ENCODE measurements around the gene ACOT7. TPM values are rescaled to one million over a fixed set of nuclear protein-coding genes. Genes with fewer than 3 reads are reported as not detected.

The ACOT7 gene
- total and polyA plus RNA-seq, 12 donors, result 4.0 to 40.4 (median 8.6) TPM

DNA sequence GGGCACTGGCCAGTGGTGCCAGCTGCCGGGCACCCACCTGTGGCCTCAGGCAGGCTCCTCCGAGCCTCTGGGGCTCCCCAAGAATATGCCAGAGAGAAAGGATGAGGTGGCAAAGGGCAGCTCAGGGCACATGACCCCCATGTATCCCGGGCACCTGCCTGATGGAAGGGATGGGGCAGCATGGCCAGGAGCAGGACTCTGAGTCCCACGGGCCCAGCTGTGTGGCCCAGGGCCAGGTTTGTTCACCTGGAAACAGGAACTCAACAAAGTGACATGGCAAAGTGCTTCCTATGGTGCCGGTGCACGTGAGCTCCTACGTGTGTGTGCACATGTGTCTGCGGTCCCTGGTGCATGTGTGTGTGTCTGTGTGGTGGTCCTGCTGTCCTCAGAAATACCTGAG lies 123.2 kb downstream of the ACOT7 start:
- Histone ChIP-seq H3K4me3 (no peak overlapping the region), H3K36me3 (no peaks in the 10 kb centered on the region), H3K9me3 (no peaks in the 10 kb centered on the region), H3K4me1 (peaks cover 0 to 24% (median 0%) of the 10 kb centered on the region in 9 donors), H3K27me3 (no peaks in the 10 kb centered on the region), H3K27ac (no peak overlapping the region)
- TF ChIP-seq, protein P1, sequence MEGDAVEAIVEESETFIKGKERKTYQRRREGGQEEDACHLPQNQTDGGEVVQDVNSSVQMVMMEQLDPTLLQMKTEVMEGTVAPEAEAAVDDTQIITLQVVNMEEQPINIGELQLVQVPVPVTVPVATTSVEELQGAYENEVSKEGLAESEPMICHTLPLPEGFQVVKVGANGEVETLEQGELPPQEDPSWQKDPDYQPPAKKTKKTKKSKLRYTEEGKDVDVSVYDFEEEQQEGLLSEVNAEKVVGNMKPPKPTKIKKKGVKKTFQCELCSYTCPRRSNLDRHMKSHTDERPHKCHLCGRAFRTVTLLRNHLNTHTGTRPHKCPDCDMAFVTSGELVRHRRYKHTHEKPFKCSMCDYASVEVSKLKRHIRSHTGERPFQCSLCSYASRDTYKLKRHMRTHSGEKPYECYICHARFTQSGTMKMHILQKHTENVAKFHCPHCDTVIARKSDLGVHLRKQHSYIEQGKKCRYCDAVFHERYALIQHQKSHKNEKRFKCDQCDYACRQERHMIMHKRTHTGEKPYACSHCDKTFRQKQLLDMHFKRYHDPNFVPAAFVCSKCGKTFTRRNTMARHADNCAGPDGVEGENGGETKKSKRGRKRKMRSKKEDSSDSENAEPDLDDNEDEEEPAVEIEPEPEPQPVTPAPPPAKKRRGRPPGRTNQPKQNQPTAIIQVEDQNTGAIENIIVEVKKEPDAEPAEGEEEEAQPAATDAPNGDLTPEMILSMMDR (IDR thresholded peaks at IDR 0.05), result no peak
- ATAC-seq (no peak), DNase-seq (no peak)
- intact Hi-C loops (cut with DNase I), result no loop called here
- WGBS, 2 donors, result 85 to 86% methylated on average over 8 of the region's 8 CpGs

DNA sequence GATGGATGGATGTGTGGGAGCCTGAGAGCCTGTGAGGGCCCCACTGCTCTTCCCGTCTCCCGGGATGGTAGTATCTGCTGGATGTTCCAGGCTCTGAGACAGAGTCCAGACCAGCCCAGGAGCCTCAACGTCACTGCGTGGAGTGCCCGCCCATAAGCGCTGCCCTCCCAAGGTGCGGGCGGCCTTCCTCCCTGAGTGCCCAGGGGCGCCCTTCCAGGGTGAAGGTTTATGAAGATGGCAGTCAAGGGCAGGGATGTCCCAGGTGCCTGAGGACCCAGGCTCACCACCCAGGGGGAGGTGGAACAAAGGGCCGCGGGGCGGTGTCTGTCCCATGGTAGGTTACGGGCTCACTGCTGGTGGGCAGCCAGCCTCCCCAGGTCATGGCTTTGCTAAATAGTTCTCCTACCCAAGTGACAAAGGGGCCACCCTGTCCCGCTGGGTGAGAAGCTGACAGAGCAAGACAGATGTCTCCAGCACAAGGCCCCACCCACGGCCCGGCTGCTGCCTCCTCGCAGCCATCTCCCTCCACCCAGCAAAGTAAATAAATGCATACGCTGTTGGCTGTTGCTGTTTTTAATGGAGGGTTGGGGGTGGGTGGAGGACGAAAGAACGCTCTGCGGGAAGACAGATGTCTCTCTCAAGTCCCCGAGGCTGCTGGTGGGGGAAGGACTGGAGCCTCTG lies 123.7 kb downstream of the ACOT7 start:
- Histone ChIP-seq H3K27ac (no peak overlapping the region), H3K4me3 (no peak overlapping the region), H3K9me3 (no peaks in the 10 kb centered on the region), H3K4me1 (peaks cover 0 to 24% (median 0%) of the 10 kb centered on the region in 9 donors), H3K27me3 (no peaks in the 10 kb centered on the region), H3K36me3 (no peaks in the 10 kb centered on the region)
- WGBS, 2 donors, result 82% methylated on average over 22 of the region's 22 CpGs
- TF ChIP-seq, protein P1 (IDR thresholded peaks at IDR 0.05), result no peak
- ATAC-seq (no peak), DNase-seq (no peak)
- intact Hi-C loops (cut with DNase I), result no loop called here

DNA sequence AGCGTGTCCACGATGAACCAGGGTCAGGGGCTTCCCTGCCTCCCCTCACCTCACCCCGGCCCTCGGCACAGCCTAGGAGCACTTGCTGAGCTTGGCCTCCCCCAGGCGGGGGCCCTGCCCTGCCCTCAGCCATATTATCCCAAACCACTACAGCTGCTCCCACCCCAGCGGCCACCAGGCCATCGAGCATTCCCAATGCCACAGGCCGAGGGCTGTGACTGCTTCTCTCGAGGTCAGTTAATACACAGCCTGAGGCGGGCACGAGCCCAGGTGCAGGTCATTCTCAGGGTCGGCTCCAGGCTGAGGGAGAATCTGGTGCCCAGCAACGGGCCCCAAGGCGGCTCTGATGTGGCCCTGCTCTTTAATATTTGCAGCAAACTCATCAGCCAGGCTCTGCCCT lies 124.3 kb downstream of the ACOT7 start:
- TF ChIP-seq, protein P1 (IDR thresholded peaks at IDR 0.05), result no peak
- no peaks in the 10 kb centered on the region for H3K27me3 ChIP-seq
- no peak overlapping the region for H3K4me3 ChIP-seq
- intact Hi-C loops (cut with DNase I), result no loop called here
- H3K9me3 ChIP-seq, result no peaks in the 10 kb centered on the region
- H3K36me3 ChIP-seq, result no peaks in the 10 kb centered on the region
- 91 to 95% methylated on average over 14 of the region's 14 CpGs for WGBS, 2 donors
- no peak overlapping the region for H3K27ac ChIP-seq
- DNase-seq (no peak), ATAC-seq (no peak)
- peaks cover 0 to 24% (median 0%) of the 10 kb centered on the region in 9 donors for H3K4me1 ChIP-seq

DNA sequence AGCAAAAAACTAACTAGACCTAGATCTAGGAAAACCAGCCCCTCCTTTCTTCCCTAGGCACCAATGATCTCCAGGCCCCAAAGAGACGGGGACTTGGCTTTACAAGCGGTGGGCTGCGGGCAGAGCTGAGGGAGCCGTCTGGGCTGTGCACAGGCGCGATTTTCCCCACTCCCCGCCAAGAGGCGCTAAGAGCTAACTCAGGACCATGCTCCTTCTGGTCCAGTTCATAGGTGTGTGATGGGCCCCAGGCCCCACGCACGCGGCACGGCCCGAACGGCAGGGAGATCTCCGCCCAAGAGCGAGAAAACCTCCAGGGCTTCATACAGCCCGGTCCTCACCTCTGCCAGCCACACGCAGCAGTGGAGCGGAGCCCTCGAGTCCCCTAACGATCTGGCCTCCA lies 125.2 kb downstream of the ACOT7 start:
- Histone ChIP-seq H3K36me3 (no peaks in the 10 kb centered on the region), H3K4me1 (peaks cover 0 to 31% (median 5%) of the 10 kb centered on the region in 9 donors), H3K27ac (no peak overlapping the region), H3K27me3 (peaks cover 0 to 5% (median 0%) of the 10 kb centered on the region in 7 donors), H3K9me3 (no peaks in the 10 kb centered on the region), H3K4me3 (no peak overlapping the region)
- intact Hi-C loops (cut with DNase I), result no loop called here
- ATAC-seq, result no peak
- TF ChIP-seq, protein P1 (IDR thresholded peaks at IDR 0.05), result no peak
- WGBS, 2 donors, result 82 to 84% methylated on average over 21 of the region's 21 CpGs
- DNase-seq, result no peak

Measured in heart right ventricle (tissue), 16 donors.